ENCODE measurements around the gene GMFB. TPM values are rescaled to one million over a fixed set of nuclear protein-coding genes. Genes with fewer than 3 reads are reported as not detected.

Gene GMFB
- total and polyA plus RNA-seq, 10 of the 15 experiments (the other 5 are each of a cell fraction or from before 2014, with no cell fraction given): 29.3 to 71.0 (median 50.8) TPM

- WGBS (ENCODE audit: insufficient coverage, insufficient replicate concordance, low lambda C conversion rate, missing lambda C conversion rate): 94% methylated on average over 3 of the region's 3 CpGs
- H2AFZ ChIP-seq (ENCODE audit: control insufficient read depth, low read depth, low read length): no peak overlapping the region
- H3K4me3 ChIP-seq: no peak overlapping the region
- ChIA-PET POLR2A (no interaction called here), CTCF (interaction anchor here (1.3 kb wide), 1 partner anchor 8 kb away, joined by 4 read pairs; no protein-coding TSS in a partner anchor), RAD21 (ENCODE audit: unreplicated experiment) (no interaction called here), SMC1A (ENCODE audit: uncharacterized antibody, unreplicated experiment) (no interaction called here)
- H4K20me1 ChIP-seq (ENCODE audit: control insufficient read depth, insufficient read depth): no peaks in the 10 kb centered on the region
- in situ Hi-C loops (cut with MboI) (no loop called here), intact Hi-C loops (cut with micrococcal nuclease; ENCODE audit: unreplicated experiment) (no loop called here)
- peaks cover 11% of the 10 kb centered on the region for H3K79me2 ChIP-seq (ENCODE audit: control insufficient read depth, insufficient read depth, low read length)
- BruUV-seq (replicated peaks): no TSS peak
- no peak for DNase-seq (ENCODE audit: low read depth, low spot score)
- H3K36me3 ChIP-seq (ENCODE audit: control insufficient read depth in 2 of 2, insufficient read depth in 2 of 2, low read length in 1 of 2): peaks cover 8 to 20% of the 10 kb centered on the region in 2 experiments
- no peak overlapping the region for H3K4me2 ChIP-seq (ENCODE audit: control insufficient read depth, insufficient read depth)
- H3K27me3 ChIP-seq (replicated peaks in 1 of 2; ENCODE audit: control insufficient read depth in 2 of 2, insufficient read depth in 2 of 2, low read length in 1 of 2): no peaks in the 10 kb centered on the region
- FAIRE-seq: no peak
- H3K9ac ChIP-seq (ENCODE audit: control insufficient read depth, insufficient read depth, low read length): no peak overlapping the region
- no peak for ATAC-seq
- no peaks in the 10 kb centered on the region for H3K9me3 ChIP-seq (replicated peaks; ENCODE audit: control insufficient read depth, insufficient read depth, low read length)
- no peaks in the 10 kb centered on the region for H3K4me1 ChIP-seq (ENCODE audit: control insufficient read depth, insufficient read depth, low read length)
- no peak overlapping the region for H3K27ac ChIP-seq (ENCODE audit: control insufficient read depth, insufficient read depth)
- no peak for TF ChIP-seq EP300 (IDR thresholded peaks at IDR 0.05; ENCODE audit: borderline replicate concordance in 1 of 2, control insufficient read depth in 1 of 2, low read depth in 2 of 2, low read length in 2 of 2)
- TF ChIP-seq DPF2 (IDR thresholded peaks at IDR 0.05): no peak
- TF ChIP-seq ZBTB4 (CRISPR knock-in tag; IDR thresholded peaks at IDR 0.05): no peak
- TF ChIP-seq SREBF2 (IDR thresholded peaks at IDR 0.05; ENCODE audit: low read length): no peak
- no peak for TF ChIP-seq STAT3 (IDR thresholded peaks at IDR 0.05; ENCODE audit: low read depth, low read length)
- no peak for TF ChIP-seq ZSCAN29 (IDR thresholded peaks at IDR 0.05)
- TF ChIP-seq SUZ12 (IDR thresholded peaks at IDR 0.05; ENCODE audit: unreplicated experiment): no peak
- TF ChIP-seq ZZZ3 (IDR thresholded peaks at IDR 0.05; ENCODE audit: control insufficient read depth, insufficient read length, low read depth): no peak
- no peak for TF ChIP-seq SMAD1 (IDR thresholded peaks at IDR 0.05; ENCODE audit: low read depth, partially characterized antibody)
- TF ChIP-seq NR2C1 (IDR thresholded peaks at IDR 0.05): no peak
- TF ChIP-seq ASH2L (IDR thresholded peaks at IDR 0.05; ENCODE audit: borderline replicate concordance, low read depth): no peak
- no peak for TF ChIP-seq TCF3 (IDR thresholded peaks at IDR 0.05; ENCODE audit: borderline replicate concordance, insufficient read depth, low read depth, low read length)
- no peak for TF ChIP-seq JUND (IDR thresholded peaks at IDR 0.05; ENCODE audit: low read depth, low read length)
These were observed 60.9 kb downstream of the GMFB start for GRCh38 chr14:54427871-54428270.
